B cell (primary cell): ENCODE results near the gene TMEM176A.

Experiments used
- CTCF ChIP-seq: fragments of 200-600 bp; IDR thresholded peaks from one replicate; pipeline ENCODE4 v1.8.0; 2022; ENCODE audit warnings: antibody characterized with exemption, mild to moderate bottlenecking
- EZH2 ChIP-seq: IDR thresholded peaks from 2 replicates; pipeline ENCODE4 v1.6.1; 2012; ENCODE audit warnings: borderline replicate concordance, low read depth, mild to moderate bottlenecking, moderate library complexity, low read length; ENCODE audit not compliant: insufficient read depth, poor library complexity, severe bottlenecking

- TF ChIP-seq CTCF (no peak), EZH2 (no peak)
Observed at GRCh38 chr7:150852371-150852905, 51.9 kb downstream of the TMEM176A start, which contains the start of gene AOC1.
